ENCODE data around the gene GLS. TPM values are rescaled to one million over a fixed set of nuclear protein-coding genes. Genes with fewer than 3 reads are reported as not detected.
A peak's percentile ranks its signal among the peaks of the same experiment; 100 is the strongest.

Gene GLS
- total RNA-seq, 3 donors from 2014 or later, result 96.7 to 157 (median 133) TPM

DNA sequence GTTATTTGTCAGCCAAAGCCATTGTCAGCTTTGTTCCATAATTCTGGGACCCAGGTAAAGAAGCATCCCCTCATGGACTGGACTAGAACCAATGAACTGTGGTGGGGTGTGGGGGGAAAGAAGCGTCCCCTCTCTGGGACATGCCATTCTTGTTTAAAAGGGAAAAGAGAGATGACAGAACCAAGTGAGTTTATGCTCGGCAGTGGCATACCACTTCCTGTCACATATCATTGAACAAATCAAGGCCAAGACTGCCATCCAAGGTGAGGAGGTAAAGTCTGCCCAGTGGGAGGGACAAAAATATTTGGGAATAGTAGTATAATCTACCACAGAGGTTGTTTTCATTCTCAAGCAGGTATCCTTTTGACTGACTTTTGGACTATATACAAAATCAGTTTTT, 4.7 kb upstream of the GLS start:
- intact Hi-C loops (cut with DNase I; ENCODE audit: low total_unique reads), result loop anchor here (10.0 kb wide), 1 partner anchor 359 kb away; no protein-coding TSS in a partner anchor
- Histone ChIP-seq H3K4me3 (no peak overlapping the region), H3K27ac (no peak overlapping the region), H3K9me3 (no peaks in the 10 kb centered on the region), H3K4me1 (no peaks in the 10 kb centered on the region), H3K27me3 (no peaks in the 10 kb centered on the region), H3K36me3 (no peaks in the 10 kb centered on the region)
- DNase-seq (ENCODE audit: low spot score in 2 of 2), result no peak
- TF ChIP-seq POLR2A (IDR thresholded peaks at IDR 0.05), result no peak
- TF ChIP-seq, protein P1, sequence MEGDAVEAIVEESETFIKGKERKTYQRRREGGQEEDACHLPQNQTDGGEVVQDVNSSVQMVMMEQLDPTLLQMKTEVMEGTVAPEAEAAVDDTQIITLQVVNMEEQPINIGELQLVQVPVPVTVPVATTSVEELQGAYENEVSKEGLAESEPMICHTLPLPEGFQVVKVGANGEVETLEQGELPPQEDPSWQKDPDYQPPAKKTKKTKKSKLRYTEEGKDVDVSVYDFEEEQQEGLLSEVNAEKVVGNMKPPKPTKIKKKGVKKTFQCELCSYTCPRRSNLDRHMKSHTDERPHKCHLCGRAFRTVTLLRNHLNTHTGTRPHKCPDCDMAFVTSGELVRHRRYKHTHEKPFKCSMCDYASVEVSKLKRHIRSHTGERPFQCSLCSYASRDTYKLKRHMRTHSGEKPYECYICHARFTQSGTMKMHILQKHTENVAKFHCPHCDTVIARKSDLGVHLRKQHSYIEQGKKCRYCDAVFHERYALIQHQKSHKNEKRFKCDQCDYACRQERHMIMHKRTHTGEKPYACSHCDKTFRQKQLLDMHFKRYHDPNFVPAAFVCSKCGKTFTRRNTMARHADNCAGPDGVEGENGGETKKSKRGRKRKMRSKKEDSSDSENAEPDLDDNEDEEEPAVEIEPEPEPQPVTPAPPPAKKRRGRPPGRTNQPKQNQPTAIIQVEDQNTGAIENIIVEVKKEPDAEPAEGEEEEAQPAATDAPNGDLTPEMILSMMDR (IDR thresholded peaks at IDR 0.05), result no peak
- no peak for TF ChIP-seq POLR2AphosphoS5 (IDR thresholded peaks at IDR 0.05)

DNA sequence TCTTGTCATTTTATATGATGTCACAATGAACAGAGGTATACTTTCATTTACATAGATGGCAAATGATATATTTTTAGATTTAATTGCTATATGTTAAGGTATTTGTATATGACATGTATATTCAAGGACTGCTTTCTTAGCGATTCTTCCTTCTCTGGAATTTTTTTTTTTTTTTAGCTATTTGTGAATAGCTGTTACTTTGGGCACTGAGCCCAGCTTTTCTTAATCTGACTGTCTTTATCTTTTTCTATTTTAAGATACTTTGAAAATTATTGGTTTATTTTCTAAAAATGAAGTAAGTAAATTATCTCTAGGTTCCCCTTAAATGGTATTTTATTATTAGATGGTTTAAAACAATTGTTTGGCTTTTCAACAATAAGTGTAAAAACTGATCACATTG, 4.0 kb upstream of the GLS start:
- no peaks in the 10 kb centered on the region for H3K27me3 ChIP-seq
- no peaks in the 10 kb centered on the region for H3K9me3 ChIP-seq
- no peak overlapping the region for H3K4me3 ChIP-seq
- TF ChIP-seq, protein P1 (IDR thresholded peaks at IDR 0.05), result no peak
- TF ChIP-seq POLR2AphosphoS5 (IDR thresholded peaks at IDR 0.05), result no peak
- no peak for TF ChIP-seq POLR2A (IDR thresholded peaks at IDR 0.05)
- no peak for DNase-seq (ENCODE audit: low spot score in 2 of 2)
- no peaks in the 10 kb centered on the region for H3K36me3 ChIP-seq
- intact Hi-C loops (cut with DNase I; ENCODE audit: low total_unique reads), result loop anchor here (10.0 kb wide), 1 partner anchor 358 kb away; no protein-coding TSS in a partner anchor
- no peaks in the 10 kb centered on the region for H3K4me1 ChIP-seq
- H3K27ac ChIP-seq, result no peak overlapping the region

DNA sequence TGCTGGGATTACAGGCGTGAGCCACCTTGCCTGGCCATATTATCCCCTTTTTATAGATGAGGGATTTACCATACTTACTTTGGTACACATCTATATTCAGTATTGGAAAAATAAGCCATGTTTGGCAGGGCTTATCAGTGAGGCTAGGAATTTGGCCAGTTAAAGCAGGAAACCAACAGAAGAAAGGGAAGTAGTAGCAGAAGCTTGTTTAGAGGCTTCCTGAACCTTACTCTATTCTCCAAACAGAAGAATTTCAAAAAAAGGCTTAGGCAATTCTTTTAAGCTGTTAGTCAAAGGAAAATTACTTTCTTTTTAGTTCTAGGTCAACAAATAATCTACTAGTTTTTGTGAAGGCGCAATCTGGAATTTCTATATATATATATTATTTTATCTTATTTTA, 3.2 kb upstream of the GLS start:
- DNase-seq (ENCODE audit: low spot score in 2 of 2), result no peak
- Histone ChIP-seq H3K9me3 (no peaks in the 10 kb centered on the region), H3K4me1 (no peaks in the 10 kb centered on the region), H3K4me3 (no peak overlapping the region), H3K36me3 (no peaks in the 10 kb centered on the region), H3K27ac (no peak overlapping the region), H3K27me3 (no peaks in the 10 kb centered on the region)
- intact Hi-C loops (cut with DNase I; ENCODE audit: low total_unique reads), result loop anchor here (10.0 kb wide), 1 partner anchor 357 kb away; no protein-coding TSS in a partner anchor
- TF ChIP-seq POLR2AphosphoS5 (IDR thresholded peaks at IDR 0.05) (no peak), POLR2A (IDR thresholded peaks at IDR 0.05) (no peak)
- TF ChIP-seq, protein P1 (IDR thresholded peaks at IDR 0.05), result no peak

DNA sequence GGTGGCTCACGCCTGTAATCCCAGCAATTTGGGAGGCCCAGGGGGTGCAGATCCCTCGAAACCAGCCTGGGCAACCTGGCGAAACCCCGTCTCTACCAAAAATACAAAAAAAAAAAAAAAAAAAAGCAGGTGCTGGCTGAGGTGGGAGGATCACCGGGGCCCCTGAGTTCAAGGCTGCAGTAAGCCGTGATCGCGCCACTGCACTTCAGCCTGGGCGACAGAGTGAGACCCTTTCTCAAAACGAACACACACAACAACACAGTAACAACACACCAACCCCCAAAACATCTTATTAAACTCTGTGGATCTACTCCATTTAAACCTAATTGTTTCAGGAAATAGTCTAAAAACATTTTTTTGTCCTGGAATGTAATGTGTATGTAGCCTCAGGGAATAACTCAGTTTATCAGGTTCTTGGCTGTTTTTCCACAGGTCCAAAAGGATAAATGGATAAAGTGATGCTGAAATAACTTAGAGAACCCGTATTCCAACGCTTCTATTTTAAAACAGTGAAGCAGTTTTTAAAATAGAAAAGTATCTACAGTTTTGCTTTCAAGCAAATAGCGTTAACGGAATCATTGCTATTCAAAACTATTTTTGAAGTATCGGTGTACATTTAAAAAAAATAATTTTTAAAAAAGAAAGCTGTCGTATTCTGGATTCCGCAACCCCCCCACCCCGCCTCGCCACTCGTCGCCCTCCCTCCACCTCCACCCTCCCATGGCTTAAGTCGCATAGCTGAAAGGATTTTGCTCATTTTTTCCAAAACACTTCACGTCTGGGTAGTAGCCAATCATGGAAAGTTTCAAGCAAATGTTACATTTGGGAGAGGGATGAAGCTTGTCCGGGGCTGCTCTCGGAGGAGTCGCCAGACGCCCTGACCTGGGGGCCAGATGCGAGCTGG, 895 bp upstream of the GLS start:
- TF ChIP-seq POLR2A (IDR thresholded peaks at IDR 0.05) (no peak), POLR2AphosphoS5 (IDR thresholded peaks at IDR 0.05) (no peak)
- TF ChIP-seq, protein P1 (IDR thresholded peaks at IDR 0.05), result no peak
- intact Hi-C loops (cut with DNase I; ENCODE audit: low total_unique reads), result loop anchor here (10.0 kb wide), 1 partner anchor 355 kb away; no protein-coding TSS in a partner anchor
- H3K4me1 ChIP-seq, result no peaks in the 10 kb centered on the region
- H3K9me3 ChIP-seq, result no peaks in the 10 kb centered on the region
- H3K27ac ChIP-seq, result peak overlapping the region; percentile 90 to 95
- DNase-seq (ENCODE audit: low spot score in 2 of 2), result no peak
- H3K36me3 ChIP-seq, result no peaks in the 10 kb centered on the region
- no peaks in the 10 kb centered on the region for H3K27me3 ChIP-seq
- H3K4me3 ChIP-seq, result peak overlapping the region; percentile 82 to 94 (median 86)

DNA sequence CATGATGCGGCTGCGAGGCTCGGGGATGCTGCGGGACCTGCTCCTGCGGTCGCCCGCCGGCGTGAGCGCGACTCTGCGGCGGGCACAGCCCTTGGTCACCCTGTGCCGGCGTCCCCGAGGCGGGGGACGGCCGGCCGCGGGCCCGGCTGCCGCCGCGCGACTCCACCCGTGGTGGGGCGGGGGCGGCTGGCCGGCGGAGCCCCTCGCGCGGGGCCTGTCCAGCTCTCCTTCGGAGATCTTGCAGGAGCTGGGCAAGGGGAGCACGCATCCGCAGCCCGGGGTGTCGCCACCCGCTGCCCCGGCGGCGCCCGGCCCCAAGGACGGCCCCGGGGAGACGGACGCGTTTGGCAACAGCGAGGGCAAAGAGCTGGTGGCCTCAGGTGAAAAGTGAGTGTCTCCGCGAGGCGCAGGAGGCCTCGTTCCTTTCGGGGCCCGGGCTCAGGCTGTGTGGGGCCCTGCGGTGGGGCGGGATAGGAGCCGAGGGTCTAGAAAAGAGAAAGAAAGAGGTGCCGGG, 520 bp downstream of the GLS start:
- Histone ChIP-seq H3K27ac (peak overlapping the region; percentile 90 to 95), H3K36me3 (no peaks in the 10 kb centered on the region), H3K4me3 (peak overlapping the region; percentile 82 to 94 (median 86)), H3K9me3 (no peaks in the 10 kb centered on the region), H3K27me3 (no peaks in the 10 kb centered on the region), H3K4me1 (no peaks in the 10 kb centered on the region)
- DNase-seq (ENCODE audit: low spot score in 2 of 2), result no peak
- intact Hi-C loops (cut with DNase I; ENCODE audit: low total_unique reads), result no loop called here
- TF ChIP-seq POLR2A (IDR thresholded peaks at IDR 0.05), result no peak
- no peak for TF ChIP-seq POLR2AphosphoS5 (IDR thresholded peaks at IDR 0.05)
- TF ChIP-seq, protein P1 (IDR thresholded peaks at IDR 0.05), result no peak
